GM18868 (cell line): ENCODE results near the gene TNP2.

Experiments used
- ATAC-seq: cut with Tn5 transposase; IDR thresholded peaks from one replicate; pipeline ENCODE4 v1.9.1; 2021; ENCODE audit warnings: mild to moderate bottlenecking, moderate library complexity; ENCODE audit not compliant: unreplicated experiment

Gene TNP2

DNA sequence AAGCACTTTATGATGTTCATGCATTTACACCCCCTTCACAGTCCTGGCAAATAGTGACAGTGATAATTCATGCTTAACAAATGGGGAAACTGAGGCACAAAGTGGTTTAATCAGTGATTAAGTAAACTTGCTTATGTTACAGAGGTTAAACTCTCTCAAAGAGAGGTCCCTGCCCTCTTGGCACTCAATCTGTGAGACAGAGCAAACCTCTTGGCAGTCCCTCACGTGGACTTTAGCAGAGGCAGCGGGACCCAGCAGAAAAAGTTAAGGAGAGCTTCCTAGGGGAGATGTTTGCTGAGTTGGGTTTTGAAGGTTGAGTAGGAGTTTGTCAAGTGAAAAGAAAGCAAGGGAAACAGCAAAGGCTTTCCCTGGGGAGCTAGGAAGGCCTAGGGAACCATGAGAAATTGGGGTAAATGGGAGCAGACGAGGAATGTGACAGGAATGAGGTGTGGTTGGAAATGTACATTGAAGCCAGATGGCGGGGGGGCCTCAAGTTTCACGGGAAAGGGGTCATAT lies 23.8 kb downstream of the TNP2 start:
- no peak for ATAC-seq

DNA sequence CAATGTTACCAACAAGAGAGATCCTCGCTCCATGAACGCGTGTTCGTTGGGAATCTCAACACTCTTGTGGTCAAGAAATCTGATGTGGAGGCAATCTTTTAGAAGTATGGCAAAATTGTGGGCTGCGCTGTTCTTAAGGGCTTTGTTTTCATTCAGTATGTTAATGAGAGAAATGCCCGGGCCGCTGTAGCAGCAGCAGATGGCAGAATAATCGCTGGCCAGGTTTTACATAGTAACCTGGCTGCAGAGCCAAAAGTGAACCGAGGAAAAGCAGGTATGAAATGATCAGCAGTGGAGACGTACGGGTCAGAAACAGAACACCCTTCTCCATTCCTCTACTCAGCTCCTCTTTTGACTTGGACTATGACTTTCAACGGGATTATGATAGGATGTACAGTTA lies 26.5 kb downstream of the TNP2 start:
- no peak for ATAC-seq

DNA sequence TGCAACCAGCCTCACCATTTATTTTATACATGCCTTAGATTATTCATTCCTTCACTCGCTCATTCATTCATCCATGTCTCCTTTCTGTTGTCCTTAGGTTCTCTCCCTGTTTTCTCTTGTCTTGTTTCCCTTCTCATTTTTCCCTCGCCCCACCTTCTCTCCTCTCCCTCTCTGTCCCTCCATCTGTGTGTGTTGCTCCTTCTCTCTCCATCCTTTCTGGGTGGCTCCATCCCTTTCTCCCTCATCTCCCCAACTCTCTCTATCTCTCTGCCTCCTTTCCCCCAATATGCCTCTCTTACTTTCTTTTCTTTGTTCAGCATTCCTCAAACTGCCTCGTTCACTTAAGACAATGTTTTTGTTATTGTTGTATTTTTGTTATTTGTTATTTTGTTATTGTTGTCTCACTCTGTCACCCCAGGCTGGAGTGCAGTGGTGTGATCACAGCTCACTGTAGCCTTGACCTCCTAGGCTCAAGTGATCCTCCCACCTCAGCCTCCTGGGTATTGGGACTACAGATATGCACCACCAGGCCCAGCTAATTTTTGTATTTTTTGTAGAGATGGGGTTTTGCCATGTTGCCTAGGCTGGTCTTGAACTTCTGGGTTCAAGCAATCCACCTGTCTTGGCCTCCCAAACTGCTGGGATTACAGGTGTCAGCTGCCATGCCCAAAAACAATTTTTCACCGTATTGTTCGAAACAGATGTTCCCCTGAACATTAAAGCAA lies 27.5 kb downstream of the TNP2 start:
- no peak for ATAC-seq

- ATAC-seq, result no peak
Observed at GRCh38 chr16:11240636-11241473, 28.3 kb downstream of the TNP2 start.

GRCh38 chr16:11239644-11240632 lies 29.2 kb downstream of the TNP2 start:
- no peak for ATAC-seq

- ATAC-seq, result no peak
Observed at GRCh38 chr16:11238272-11239202, 30.6 kb downstream of the TNP2 start.

DNA sequence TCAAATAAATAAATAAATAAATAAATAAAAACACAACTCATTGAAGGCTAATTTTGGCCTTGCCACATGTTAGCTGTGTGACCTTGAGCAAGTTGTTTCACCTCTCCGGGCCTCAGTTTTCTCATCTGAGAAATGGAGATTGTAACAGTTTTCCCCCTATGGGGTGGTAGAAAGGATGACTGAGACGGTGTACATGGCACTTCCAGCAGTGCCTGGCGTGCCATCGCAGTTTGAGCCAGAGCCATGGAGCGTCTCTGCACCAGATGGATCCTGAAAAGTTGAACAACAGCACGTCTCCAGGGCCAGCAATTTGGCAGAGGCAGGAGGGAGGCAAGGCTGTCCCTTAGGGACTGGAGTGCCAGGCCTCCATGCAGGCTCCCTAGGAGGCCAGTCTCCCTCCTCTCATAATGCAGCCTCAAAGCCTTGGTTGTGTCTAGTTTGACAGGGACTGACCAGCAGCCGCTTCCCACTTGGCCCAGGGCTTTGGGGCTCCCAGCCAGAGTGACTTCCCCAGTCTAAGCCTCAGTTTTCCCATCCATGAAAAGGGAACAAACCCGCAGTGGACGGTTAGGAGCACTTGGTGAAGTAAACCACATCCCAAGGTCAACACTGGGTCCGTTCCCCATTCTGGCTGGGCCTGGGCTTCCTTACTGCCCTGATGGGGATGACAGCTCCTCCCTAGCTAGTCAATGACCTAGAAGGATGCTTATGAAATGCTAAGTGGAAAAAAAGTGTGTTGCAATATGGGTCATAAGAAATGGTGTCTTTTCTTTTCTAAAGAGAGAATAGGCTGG lies 32.5 kb downstream of the TNP2 start:
- ATAC-seq, result no peak

GRCh38 chr16:11235703-11235991 lies 33.5 kb downstream of the TNP2 start:
- ATAC-seq, result no peak

DNA sequence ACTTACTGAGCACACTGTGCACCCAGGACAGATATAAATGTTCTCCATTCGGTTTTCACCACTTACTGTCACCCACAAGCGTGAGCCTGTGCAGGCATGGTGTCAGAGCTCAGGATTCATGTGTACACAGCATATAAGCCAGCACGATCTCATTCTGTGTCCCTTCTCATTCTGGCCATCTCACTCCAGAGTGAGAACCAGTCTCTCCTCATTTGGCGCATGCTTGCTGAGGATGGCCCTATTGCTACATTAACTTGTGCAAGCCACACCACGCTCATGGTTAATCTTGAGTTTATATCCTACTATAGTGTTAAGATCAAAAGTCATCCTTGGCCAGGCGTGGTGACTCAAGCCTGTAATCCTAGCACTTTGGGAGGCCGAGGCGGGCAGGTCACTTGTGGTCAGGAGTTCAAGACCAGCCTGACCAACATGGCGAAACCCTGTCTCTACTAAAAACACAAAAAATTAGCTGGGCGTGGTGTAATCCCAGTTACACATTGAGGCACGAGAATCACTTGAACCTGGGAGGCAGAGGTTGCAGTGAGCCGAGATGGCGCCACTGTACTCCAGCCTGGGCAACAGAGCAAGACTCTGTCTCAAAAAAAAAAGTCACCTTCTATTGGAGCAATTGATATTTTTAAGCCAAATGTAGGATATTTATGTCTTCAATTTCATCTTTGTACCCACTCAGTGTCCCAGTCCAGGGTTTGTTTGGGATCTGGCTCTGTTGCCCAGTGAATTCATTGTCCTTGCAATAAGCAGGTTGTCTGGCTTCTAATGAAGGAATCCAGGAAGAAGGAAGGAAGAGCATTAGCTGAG lies 34.0 kb downstream of the TNP2 start:
- no peak for ATAC-seq

GRCh38 chr16:11233727-11234376 lies 35.3 kb downstream of the TNP2 start:
- no peak for ATAC-seq

DNA sequence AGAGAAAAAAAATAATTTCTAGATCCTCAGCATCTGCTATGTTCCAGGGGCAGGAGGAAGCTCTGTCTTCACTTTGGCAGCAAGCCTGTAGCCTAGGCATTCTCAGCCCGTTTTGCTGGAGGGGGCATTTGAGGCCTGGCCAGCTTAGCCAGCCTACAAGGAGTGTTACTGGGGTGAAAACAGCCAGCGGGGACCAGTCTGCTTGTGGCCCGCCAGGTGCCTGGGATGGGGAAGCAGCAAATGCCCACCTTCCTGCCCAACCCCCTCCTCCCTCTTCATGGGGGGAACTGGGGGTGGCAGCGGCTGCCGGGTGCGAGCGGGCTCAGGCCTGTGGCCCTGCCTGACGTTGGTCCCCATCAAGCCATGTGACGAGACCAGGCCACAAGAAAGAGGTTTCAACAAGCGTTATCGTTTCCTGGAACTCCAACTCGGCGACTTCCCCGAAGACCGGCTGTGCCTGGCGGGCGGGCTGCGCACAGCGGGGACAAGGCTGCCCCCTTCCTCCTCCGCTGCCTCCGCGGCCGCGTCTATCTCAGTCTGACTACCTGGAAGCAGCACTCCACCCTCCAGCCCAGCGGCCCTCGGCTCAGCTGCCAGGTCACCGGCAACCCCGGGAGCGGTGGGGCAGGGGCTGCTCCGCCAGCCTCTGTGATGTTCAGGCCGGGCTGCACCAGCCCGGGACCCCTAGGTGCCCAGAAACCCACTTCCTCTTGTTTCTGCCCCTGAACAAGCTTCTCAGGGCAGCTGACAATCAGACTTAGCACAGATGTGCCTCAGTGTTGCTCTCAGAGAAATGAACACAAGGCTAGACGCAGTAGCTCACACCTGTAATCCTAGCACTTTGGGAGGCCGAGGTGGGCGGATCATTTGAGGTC lies 36.0 kb downstream of the TNP2 start:
- peak; percentile 65 for ATAC-seq

DNA sequence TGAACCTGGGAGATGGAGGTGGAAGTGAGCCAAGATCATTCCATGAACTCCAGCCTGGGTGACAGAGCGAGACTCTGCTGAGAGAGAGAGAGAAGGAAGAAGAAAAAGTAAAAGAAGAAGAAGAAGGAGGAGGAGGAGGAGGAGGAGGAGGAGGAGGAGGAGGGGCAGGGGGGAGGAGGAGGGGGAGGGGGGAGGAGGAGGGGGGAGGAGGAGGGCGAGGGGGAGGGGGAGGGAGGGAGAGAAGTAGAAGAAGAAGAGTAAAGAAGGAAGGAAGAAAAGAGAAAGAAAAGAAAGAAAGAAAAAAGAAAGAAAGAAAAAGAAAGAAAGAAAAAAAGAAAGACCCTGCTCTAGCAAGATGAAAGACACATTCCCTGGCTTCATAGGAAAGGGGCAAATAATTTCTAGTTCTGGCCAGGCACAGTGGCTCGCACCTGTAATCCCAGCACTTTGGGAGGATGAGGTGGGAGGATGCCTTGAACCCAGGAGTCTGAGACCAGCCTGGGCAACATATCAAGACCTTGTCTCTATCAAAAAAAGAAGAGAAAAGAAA lies 36.7 kb downstream of the TNP2 start:
- ATAC-seq, result no peak

DNA sequence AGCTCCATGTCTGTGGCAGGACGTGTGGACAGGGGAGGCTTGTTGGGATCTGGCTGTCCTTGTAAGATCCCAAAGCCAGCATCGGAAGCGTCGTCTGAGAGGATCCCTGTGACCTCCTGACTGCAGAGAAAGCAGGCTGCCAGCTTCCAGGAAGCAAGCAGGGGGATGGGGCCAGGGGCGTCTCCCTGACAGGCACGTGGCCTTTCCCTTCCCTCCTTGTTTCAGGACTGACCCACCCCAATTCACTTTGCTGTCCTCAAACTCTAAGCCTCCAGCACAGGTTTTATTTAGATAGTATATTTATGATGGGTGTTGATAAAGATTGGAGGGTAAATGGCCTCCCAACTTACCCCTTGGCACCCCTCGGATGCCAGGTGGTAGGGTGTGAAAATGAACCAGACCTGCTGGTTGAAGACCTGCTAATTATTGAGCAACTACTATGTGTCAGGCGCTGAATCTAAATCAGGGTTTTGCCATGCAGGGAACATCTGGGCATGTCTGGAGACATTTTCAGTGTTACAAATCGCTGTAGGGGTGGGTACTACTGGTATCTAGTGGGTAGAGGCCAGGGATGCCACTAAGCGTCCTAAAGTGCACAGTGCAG lies 37.7 kb downstream of the TNP2 start:
- no peak for ATAC-seq

GRCh38 chr16:11229906-11230305 lies 39.2 kb downstream of the TNP2 start:
- ATAC-seq, result no peak

- ATAC-seq, result no peak
Observed at GRCh38 chr16:11229432-11229831, 39.7 kb downstream of the TNP2 start.
